HepG2 (cell line): ENCODE results near the gene NFKB1. TPM values are rescaled to one million over a fixed set of nuclear protein-coding genes. Genes with fewer than 3 reads are reported as not detected.

ENCODE experiments used
- ATAC-seq: fragments of 200-7000 bp; cut with Tn5 transposase; 3 replicates; pipeline ENCODE4 v1.9.1; 2020; ENCODE audit warnings: mild to moderate bottlenecking, moderate library complexity
- BruUV-seq: library from RNA; stranded (reverse); fragments of 400-500 nt; replicated peaks from 2 replicates; lab custom pipeline; 2021; lab: Mats Ljungman, UMichigan
- CTCF ChIA-PET: fragments of 300-600 bp; formaldehyde crosslinking; extraction: SDS; loops from one replicate; lab custom pipeline; 2021; ENCODE audit warnings: low total read pairs, inconsistent platforms, low intra/inter-chr PET ratio; lab: Yijun Ruan, JAX
- POLR2A ChIA-PET: fragments of 350-600 bp; sonication (Branson Sonifier 250); formaldehyde crosslinking; loops from one replicate; lab custom pipeline; 2020; ENCODE audit warnings: antibody characterized with exemption, inconsistent platforms; lab: Yijun Ruan, JAX
- DNase-seq: peaks from one replicate; pipeline ENCODE4 v3.0.0-alpha.2; 2015; ENCODE audit warnings: low spot score
- FAIRE-seq: peaks from 3 replicates; lab custom pipeline; 2011; peaks lifted over from hg19 to GRCh38; lab: Jason Lieb, UNC
- H2AFZ ChIP-seq: one replicate; pipeline ENCODE4 v1.6.1; 2011; ENCODE audit warnings: low read length, inconsistent platforms
- H3K27ac ChIP-seq: fragments of 300-600 bp; 3 replicates; pipeline ENCODE4 v1.8.0; 2011; ENCODE audit warnings: mixed run types, mild to moderate bottlenecking, mixed read lengths, low read length, inconsistent platforms; ENCODE audit not compliant: insufficient read depth; ENCODE audit errors: extremely low read length
- H3K27me3 ChIP-seq, 2 experiments: fragments of 200-600 bp in 1 of 2; 2 replicates in 1 of 2; 3 replicates in 1 of 2; pipeline versions ENCODE4 v1.6.0 to v1.8.0; 2011; ENCODE audit warnings: low read length in 2 of 2, mild to moderate bottlenecking in 2 of 2, moderate library complexity in 2 of 2, inconsistent platforms in 1 of 2; ENCODE audit not compliant: insufficient read depth in 2 of 2, control insufficient read depth in 1 of 2
- H3K36me3 ChIP-seq, 2 experiments: fragments of 200-600 bp in 1 of 2; replicated peaks in 1 of 2; 2 replicates in 1 of 2; 3 replicates in 1 of 2; pipeline versions ENCODE4 v1.5.1 to v1.8.0; 2011; ENCODE audit warnings: low read length in 2 of 2, inconsistent platforms in 1 of 2; ENCODE audit not compliant: insufficient read depth in 2 of 2, control insufficient read depth in 1 of 2
- H3K4me1 ChIP-seq: 2 replicates; pipeline ENCODE4 v1.5.1; 2012; ENCODE audit warnings: low read length, inconsistent platforms; ENCODE audit not compliant: insufficient read depth
- H3K4me2 ChIP-seq: 2 replicates; pipeline ENCODE4 v1.6.0; 2011; ENCODE audit warnings: low read depth, low read length, inconsistent platforms
- H3K4me3 ChIP-seq, 3 experiments: fragments of 200-600 bp in 1 of 3; sonication (generic), shearing (Covaris generic) in 1 of 3; replicated peaks in 1 of 3; 2 replicates each; pipeline ENCODE4 v1.5.1; 2011 to 2016; ENCODE audit warnings: low read length in 3 of 3, inconsistent platforms in 2 of 3, low read depth in 2 of 3, mild to moderate bottlenecking in 2 of 3, control low read depth in 1 of 3, mixed read lengths in 1 of 3; ENCODE audit not compliant: insufficient read depth in 1 of 3
- H3K79me2 ChIP-seq: one replicate; pipeline ENCODE4 v1.6.1; 2011; ENCODE audit warnings: low read length, inconsistent platforms; ENCODE audit not compliant: insufficient read depth
- H3K9ac ChIP-seq: 2 replicates; pipeline ENCODE4 v1.6.0; 2011; ENCODE audit warnings: mild to moderate bottlenecking, low read depth, low read length, inconsistent platforms; ENCODE audit not compliant: insufficient read depth
- H3K9me3 ChIP-seq: 2 replicates; pipeline ENCODE4 v1.5.1; 2012; ENCODE audit warnings: mild to moderate bottlenecking, low read length
- H4K20me1 ChIP-seq: 2 replicates; pipeline ENCODE4 v1.6.0; 2011; ENCODE audit warnings: inconsistent platforms, mild to moderate bottlenecking, low read length, moderate library complexity; ENCODE audit not compliant: insufficient read depth
- BATF2 ChIP-seq: sonication (generic); formaldehyde crosslinking; IDR thresholded peaks from 2 replicates; pipeline ENCODE4 v1.8.0; 2022; ENCODE audit warnings: mild to moderate bottlenecking, missing genetic modification reagents, moderate library complexity
- CEBPG ChIP-seq: IDR thresholded peaks from 2 replicates; pipeline ENCODE4 v1.6.1; 2016
- HCFC1 ChIP-seq: fragments of 150-350 bp; IDR thresholded peaks from 2 replicates; pipeline ENCODE4 v1.6.1; 2014; ENCODE audit warnings: low read depth, low read length
- NCOA1 ChIP-seq: sonication (generic); formaldehyde crosslinking; IDR thresholded peaks from 2 replicates; pipeline ENCODE4 v1.9.0; 2021; ENCODE audit warnings: missing genetic modification reagents
- NFKBIZ ChIP-seq: IDR thresholded peaks from 2 replicates; pipeline ENCODE4 v1.6.1; 2018; ENCODE audit warnings: missing genetic modification reagents, missing compliant biosample characterization
- PRDM15 ChIP-seq: sonication (generic); formaldehyde crosslinking; IDR thresholded peaks from 2 replicates; pipeline ENCODE4 v1.4.0; 2020; ENCODE audit warnings: missing genetic modification reagents
- SIN3B ChIP-seq: fragments of 150-350 bp; IDR thresholded peaks from 2 replicates; pipeline ENCODE4 v1.6.1; 2014; ENCODE audit warnings: low read length
- SMAD1 ChIP-seq: sonication (generic); formaldehyde crosslinking; IDR thresholded peaks from 2 replicates; pipeline ENCODE4 v1.4.0; 2020; ENCODE audit warnings: missing genetic modification reagents, low read depth, mild to moderate bottlenecking, borderline replicate concordance
- SMAD3 ChIP-seq: sonication (generic); formaldehyde crosslinking; IDR thresholded peaks from 2 replicates; pipeline ENCODE4 v1.4.0; 2020; ENCODE audit warnings: missing genetic modification reagents
- SOX13 ChIP-seq, 3 experiments: fragments of 450-650 bp in 1 of 3; sonication (generic) in 1 of 3; formaldehyde crosslinking in 1 of 3; IDR thresholded peaks in 2 of 3; conservative IDR thresholded peaks in 1 of 3; 2 replicates each; pipeline versions ENCODE4 v1.5.0 to v1.6.1; 2016 to 2020; ENCODE audit warnings: antibody characterized with exemption in 1 of 3, mild to moderate bottlenecking in 1 of 3, missing compliant biosample characterization in 1 of 3, missing genetic modification reagents in 1 of 3, moderate library complexity in 1 of 3
- ZBTB38 ChIP-seq: sonication (generic); formaldehyde crosslinking; IDR thresholded peaks from 2 replicates; pipeline ENCODE4 v1.5.1; 2020; ENCODE audit warnings: mild to moderate bottlenecking, missing genetic modification reagents
- ZFP82 ChIP-seq: sonication (generic); formaldehyde crosslinking; IDR thresholded peaks from 2 replicates; pipeline ENCODE4 v1.5.1; 2020; ENCODE audit warnings: mild to moderate bottlenecking, missing genetic modification reagents, borderline replicate concordance
- ZNF180 ChIP-seq: sonication (generic); formaldehyde crosslinking; IDR thresholded peaks from 2 replicates; pipeline ENCODE4 v1.4.0; 2020; ENCODE audit warnings: low read depth, missing genetic modification reagents, borderline replicate concordance
- ZNF414 ChIP-seq: sonication (generic); formaldehyde crosslinking; IDR thresholded peaks from 2 replicates; pipeline ENCODE4 v1.5.0; 2020; ENCODE audit warnings: missing genetic modification reagents
- WGBS: methylation state at CpG from one replicate; pipeline ENCODE4 v1.1.6; 2017; ENCODE audit warnings: low lambda C conversion rate; 5-methylcytosine and 5-hydroxymethylcytosine counted together
- in situ Hi-C: cut with HindIII; loops from 2 replicates; pipeline ENCODE4 v1.10.0; 2017; ENCODE audit warnings: low pct_unique_long_range_greater_than_20kb; ENCODE audit not compliant: extremely low pct_ligation_motif_present
- intact Hi-C: fragments of 100-400 bp; cut with micrococcal nuclease; formaldehyde crosslinking; loops from one replicate; pipeline ENCODE4 v1.10.0; 2022; ENCODE audit not compliant: unreplicated experiment
- polyA plus RNA-seq, 8 experiments: library from polyadenylated mRNA; depleted of rRNA in 3 of 8; stranded (reverse) in 7 of 8; unstranded in 1 of 8; fragments of >200 nt; fragmentation: Illumina TruSeq in 4 of 8; extraction: Trizol in 4 of 8; gene quantifications; 2 replicates each; pipeline versions ENCODE4 v1.2.1 to v1.2.3, GENCODE V29; 2011 to 2016; ENCODE audit warnings: low read depth in 4 of 8, missing spikeins in 1 of 8, mixed read lengths in 1 of 8; ENCODE audit not compliant: insufficient read depth in 1 of 8
- total RNA-seq, 5 experiments: library from RNA; depleted of rRNA; stranded (reverse); fragments of >200 nt; fragmentation: Illumina TruSeq; extraction: Trizol; gene quantifications; 2 replicates each; pipeline ENCODE4 v1.2.3, GENCODE V29; 2016; ENCODE audit warnings: low read depth in 1 of 5
- TF ChIP-seq, protein P1 (sequence below): sonication (generic); formaldehyde crosslinking; IDR thresholded peaks from 2 replicates; pipeline ENCODE4 v1.4.0; 2020; ENCODE audit warnings: missing genetic modification reagents; ENCODE audit errors: not compliant biosample characterization

NFKB1 gene
- total and polyA plus RNA-seq, 2 of the 13 experiments (the other 11 are each of a cell fraction or from before 2014, with no cell fraction given): 15.4 to 31.6 TPM

- TF ChIP-seq SMAD1 (CRISPR knock-in tag) (no peak), PRDM15 (no peak), SMAD3 (no peak)
These were observed 131.3 kb downstream of the NFKB1 start (continued) for GRCh38 chr4:102632241-102633065.

GRCh38 chr4:102633100-102633499 is 131.9 kb downstream of the NFKB1 start:
- Histone ChIP-seq H3K9ac (no peak overlapping the region), H4K20me1 (no peaks in the 10 kb centered on the region), H3K36me3 (peaks cover 1 to 17% of the 10 kb centered on the region in 2 experiments; a peak in 3 of 5 replicates), H3K27me3 (no peaks in the 10 kb centered on the region), H3K4me2 (no peak overlapping the region), H3K4me1 (peaks cover 10% of the 10 kb centered on the region), H3K27ac (no peak overlapping the region), H3K9me3 (no peaks in the 10 kb centered on the region), H3K4me3 (no peak overlapping the region), H2AFZ (no peak overlapping the region), H3K79me2 (no peaks in the 10 kb centered on the region)
- DNase-seq (no peak), FAIRE-seq (no peak), ATAC-seq (no peak)
- ChIA-PET POLR2A (no interaction called here), CTCF (no interaction called here)
- intact Hi-C loops: no loop called here
- in situ Hi-C loops: no loop called here
- no TSS peak for BruUV-seq
- 70% methylated on average over 3 of the region's 6 CpGs for WGBS
- TF ChIP-seq NFKBIZ (CRISPR knock-in tag): no peak
- TF ChIP-seq ZFP82: no peak
- TF ChIP-seq SOX13 (IDR thresholded peaks at IDR 0.05): no peak
- TF ChIP-seq SOX13 (CRISPR knock-in tag; conservative IDR thresholded peaks at IDR 0.05 in 1 of 2, IDR thresholded peaks at IDR 0.05 in 1 of 2): no peak
- no peak for TF ChIP-seq ZBTB38 (CRISPR knock-in tag)
- TF ChIP-seq NCOA1 (CRISPR knock-in tag): no peak
- TF ChIP-seq SIN3B: no peak
- no peak for TF ChIP-seq ZNF414 (CRISPR knock-in tag)
- TF ChIP-seq BATF2: no peak
- no peak for TF ChIP-seq CEBPG (CRISPR knock-in tag)
- no peak for TF ChIP-seq SMAD3
- TF ChIP-seq, protein P1, sequence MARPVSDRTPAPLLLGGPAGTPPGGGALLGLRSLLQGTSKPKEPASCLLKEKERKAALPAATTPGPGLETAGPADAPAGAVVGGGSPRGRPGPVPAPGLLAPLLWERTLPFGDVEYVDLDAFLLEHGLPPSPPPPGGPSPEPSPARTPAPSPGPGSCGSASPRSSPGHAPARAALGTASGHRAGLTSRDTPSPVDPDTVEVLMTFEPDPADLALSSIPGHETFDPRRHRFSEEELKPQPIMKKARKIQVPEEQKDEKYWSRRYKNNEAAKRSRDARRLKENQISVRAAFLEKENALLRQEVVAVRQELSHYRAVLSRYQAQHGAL (CRISPR knock-in tag): no peak
- no peak for TF ChIP-seq HCFC1
- TF ChIP-seq ZNF180 (CRISPR knock-in tag): no peak
